Uterus (tissue), 2 donors: ENCODE results near the gene RIMS4.

Source experiments
- CTCF ChIP-seq, 4 experiments: fragments of 200-600 bp in 2 of 4; fragments of 450-650 bp in 2 of 4; sonication (generic) in 2 of 4; IDR thresholded peaks; one replicate each; pipeline ENCODE4 v1.5.1; 2016 to 2019; ENCODE audit warnings: antibody characterized with exemption in 4 of 4, mild to moderate bottlenecking in 2 of 4, moderate library complexity in 1 of 4
- POLR2A ChIP-seq, 2 donors: fragments of 450-650 bp; IDR thresholded peaks; one replicate each; pipeline ENCODE4 v1.6.1; 2016; ENCODE audit warnings: antibody characterized with exemption in 2 of 2, mild to moderate bottlenecking in 1 of 2, moderate library complexity in 1 of 2

GRCh38 chr20:44785768-44786167, 24.6 kb downstream of the RIMS4 start:
- TF ChIP-seq POLR2A (IDR thresholded peaks at IDR 0.05) (no peak), CTCF (IDR thresholded peaks at IDR 0.05) (no peak)
